Ascending aorta (tissue), 2 donors: ENCODE data around the gene CELA3B. TPM values are rescaled to one million over a fixed set of nuclear protein-coding genes. Genes with fewer than 3 reads are reported as not detected.
A peak's percentile ranks its signal among the peaks of the same experiment; 100 is the strongest.

Source experiments
- DNase-seq, 2 donors: peaks; one replicate each; pipeline ENCODE4 v3.0.0-alpha.2; 2019; ENCODE audit warnings: low spot score in 2 of 2
- H3K27ac ChIP-seq, 2 donors: fragments of 200-600 bp; sonication (generic); one replicate each; pipeline ENCODE4 v1.5.1; 2016 to 2017; ENCODE audit warnings: mild to moderate bottlenecking in 1 of 2
- H3K27me3 ChIP-seq: fragments of 200-600 bp; sonication (generic); one replicate; pipeline ENCODE4 v1.5.1; 2017
- H3K36me3 ChIP-seq, 2 donors: fragments of 200-600 bp; sonication (generic); one replicate each; pipeline ENCODE4 v1.5.1; 2016
- H3K4me1 ChIP-seq, 2 donors: fragments of 200-600 bp; sonication (generic); one replicate each; pipeline ENCODE4 v1.5.1; 2016 to 2017; ENCODE audit warnings: mild to moderate bottlenecking in 1 of 2
- H3K4me3 ChIP-seq, 2 donors: fragments of 200-600 bp; sonication (generic); one replicate each; pipeline ENCODE4 v1.5.1; 2016 to 2017; ENCODE audit warnings: mild to moderate bottlenecking in 1 of 2
- H3K9me3 ChIP-seq, 2 donors: fragments of 200-600 bp; sonication (generic); one replicate each; pipeline ENCODE4 v1.5.1; 2016
- intact Hi-C: fragments of 100-400 bp; cut with DNase I; formaldehyde crosslinking; loops from one replicate; pipeline ENCODE4 v1.15.1; 2023
- total RNA-seq: library from RNA; depleted of rRNA; stranded (reverse); fragments of >200 nt; gene quantifications from one replicate; pipeline ENCODE4 v1.1.0, GENCODE V29; 2016
- TF ChIP-seq, protein P1 (sequence below), 3 experiments: fragments of 200-600 bp in 2 of 3; fragments of 450-650 bp in 1 of 3; sonication (generic) in 2 of 3; IDR thresholded peaks; one replicate each; pipeline ENCODE4 v1.5.1; 2016 to 2019; ENCODE audit warnings: antibody characterized with exemption in 3 of 3, mild to moderate bottlenecking in 1 of 3, moderate library complexity in 1 of 3

Gene CELA3B
- total RNA-seq, 1 donor from 2014 or later = not detected

DNA sequence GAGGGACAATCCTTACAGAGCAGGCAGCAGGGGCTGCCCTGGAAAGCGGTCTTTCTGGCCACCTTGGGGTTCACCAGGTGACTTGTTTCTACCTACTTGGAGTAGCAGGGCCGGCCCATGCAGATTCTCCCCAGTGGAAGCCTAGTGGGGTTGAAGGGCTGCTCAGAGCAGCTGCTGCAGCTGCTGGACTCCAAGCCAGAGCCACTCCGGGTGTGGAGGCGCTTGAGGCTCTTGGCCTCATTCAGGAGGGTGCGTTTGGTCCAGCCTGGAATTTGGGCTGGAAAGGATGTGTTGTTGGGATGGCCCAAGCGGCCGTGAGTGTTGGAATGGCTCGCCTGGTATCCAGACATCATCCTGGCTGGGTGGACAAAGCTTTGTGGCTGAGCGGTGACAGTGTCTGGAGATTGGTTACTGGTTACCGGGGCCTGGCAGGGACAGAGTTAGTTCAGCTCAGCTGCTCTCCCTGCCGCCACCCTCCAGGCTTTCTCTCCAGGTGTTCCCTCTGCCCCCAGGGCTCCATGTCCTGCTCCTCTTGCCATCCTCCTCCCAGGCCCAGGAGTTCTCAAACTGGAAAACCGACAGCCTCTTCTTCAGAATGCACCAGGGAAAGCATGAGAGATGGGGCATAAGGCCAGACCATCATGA is 25.5 kb upstream of the CELA3B start:
- Histone ChIP-seq H3K4me1 (peaks cover under 1 to 7% of the 10 kb centered on the region in 2 donors), H3K36me3 (no peaks in the 10 kb centered on the region), H3K27me3 (no peaks in the 10 kb centered on the region), H3K27ac (no peak overlapping the region), H3K4me3 (no peak overlapping the region), H3K9me3 (no peaks in the 10 kb centered on the region)
- DNase-seq = no peak
- TF ChIP-seq, protein P1, sequence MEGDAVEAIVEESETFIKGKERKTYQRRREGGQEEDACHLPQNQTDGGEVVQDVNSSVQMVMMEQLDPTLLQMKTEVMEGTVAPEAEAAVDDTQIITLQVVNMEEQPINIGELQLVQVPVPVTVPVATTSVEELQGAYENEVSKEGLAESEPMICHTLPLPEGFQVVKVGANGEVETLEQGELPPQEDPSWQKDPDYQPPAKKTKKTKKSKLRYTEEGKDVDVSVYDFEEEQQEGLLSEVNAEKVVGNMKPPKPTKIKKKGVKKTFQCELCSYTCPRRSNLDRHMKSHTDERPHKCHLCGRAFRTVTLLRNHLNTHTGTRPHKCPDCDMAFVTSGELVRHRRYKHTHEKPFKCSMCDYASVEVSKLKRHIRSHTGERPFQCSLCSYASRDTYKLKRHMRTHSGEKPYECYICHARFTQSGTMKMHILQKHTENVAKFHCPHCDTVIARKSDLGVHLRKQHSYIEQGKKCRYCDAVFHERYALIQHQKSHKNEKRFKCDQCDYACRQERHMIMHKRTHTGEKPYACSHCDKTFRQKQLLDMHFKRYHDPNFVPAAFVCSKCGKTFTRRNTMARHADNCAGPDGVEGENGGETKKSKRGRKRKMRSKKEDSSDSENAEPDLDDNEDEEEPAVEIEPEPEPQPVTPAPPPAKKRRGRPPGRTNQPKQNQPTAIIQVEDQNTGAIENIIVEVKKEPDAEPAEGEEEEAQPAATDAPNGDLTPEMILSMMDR (IDR thresholded peaks at IDR 0.05) = no peak
- intact Hi-C loops = no loop called here

- peak overlapping the region in 1 of 2 donors; percentile 26 for H3K27ac ChIP-seq
- H3K27me3 ChIP-seq = no peaks in the 10 kb centered on the region
- H3K9me3 ChIP-seq = no peaks in the 10 kb centered on the region
- intact Hi-C loops = no loop called here
- no peak for DNase-seq
- H3K4me3 ChIP-seq = no peak overlapping the region
- H3K36me3 ChIP-seq = no peaks in the 10 kb centered on the region
- H3K4me1 ChIP-seq = peaks cover 12 to 18% of the 10 kb centered on the region in 2 donors
- TF ChIP-seq, protein P1 (IDR thresholded peaks at IDR 0.05) = no peak
Measured at GRCh38 chr1:21952786-21953520, 23.9 kb upstream of the CELA3B start.

DNA sequence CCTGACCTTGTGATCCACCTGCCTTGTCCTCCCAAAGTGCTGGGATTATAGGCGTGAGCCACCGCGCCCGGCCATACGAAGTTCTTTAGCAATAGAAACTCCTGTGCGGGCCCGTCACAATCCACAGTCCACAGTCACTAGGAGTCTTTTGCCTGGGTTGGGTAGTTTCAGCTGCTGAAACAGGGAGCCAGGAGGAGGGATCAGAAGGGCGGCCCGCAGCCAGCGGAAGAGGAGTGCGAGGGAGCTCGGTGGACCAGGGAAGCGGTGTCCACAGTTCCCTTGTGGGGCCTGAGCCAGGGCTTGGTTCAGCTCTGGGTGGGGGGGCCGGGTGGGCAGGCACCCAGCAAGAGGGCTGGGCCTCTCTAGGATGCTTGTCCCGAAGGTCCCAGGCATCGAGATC is 21.8 kb upstream of the CELA3B start:
- Histone ChIP-seq H3K4me3 (no peak overlapping the region), H3K27me3 (no peaks in the 10 kb centered on the region), H3K27ac (peak overlapping the region; percentile 67 to 69), H3K9me3 (no peaks in the 10 kb centered on the region), H3K4me1 (peaks cover 12 to 18% of the 10 kb centered on the region in 2 donors), H3K36me3 (no peaks in the 10 kb centered on the region)
- TF ChIP-seq, protein P1 (IDR thresholded peaks at IDR 0.05) = no peak
- intact Hi-C loops = no loop called here
- no peak for DNase-seq

- Histone ChIP-seq H3K4me3 (no peak overlapping the region), H3K27me3 (no peaks in the 10 kb centered on the region), H3K27ac (peak overlapping the region; percentile 67 to 69), H3K9me3 (no peaks in the 10 kb centered on the region), H3K36me3 (no peaks in the 10 kb centered on the region), H3K4me1 (peaks cover 12 to 18% of the 10 kb centered on the region in 2 donors)
- intact Hi-C loops = no loop called here
- no peak for DNase-seq
- TF ChIP-seq, protein P1 (IDR thresholded peaks at IDR 0.05) = no peak
Measured at GRCh38 chr1:21955501-21956281, 21.1 kb upstream of the CELA3B start.

- Histone ChIP-seq H3K36me3 (no peaks in the 10 kb centered on the region), H3K9me3 (no peaks in the 10 kb centered on the region), H3K4me1 (peaks cover 12 to 18% of the 10 kb centered on the region in 2 donors), H3K4me3 (no peak overlapping the region), H3K27me3 (no peaks in the 10 kb centered on the region), H3K27ac (peak overlapping the region; percentile 67 to 69)
- peak; percentile 54 to 83 for DNase-seq
- TF ChIP-seq, protein P1 (IDR thresholded peaks at IDR 0.05) = no peak
- intact Hi-C loops = no loop called here
Measured at GRCh38 chr1:21956720-21957552, 19.9 kb upstream of the CELA3B start.
